Smooth muscle cell of the brain vasculature (primary cell): ENCODE results near the gene ZP2.
"Not testable (repeated sequence)": the region's sequence is repeated elsewhere in the genome, so short reads cannot be mapped to it uniquely, and the experiment has no call there.

ENCODE experiments used
- DNase-seq: peaks from one replicate; pipeline ENCODE4 v3.0.0-alpha.2; 2012; ENCODE audit warnings: low read depth, low spot score

The ZP2 gene

GRCh38 chr16:21217121-21217520, 5.7 kb upstream of the ZP2 start:
- no peak for DNase-seq

GRCh38 chr16:21214086-21214485, 2.7 kb upstream of the ZP2 start:
- DNase-seq: no peak

GRCh38 chr16:21208446-21209230, 2.7 kb downstream of the ZP2 start:
- no peak for DNase-seq

- no peak for DNase-seq
These were observed 4.8 kb downstream of the ZP2 start for GRCh38 chr16:21206550-21206949.

GRCh38 chr16:21205303-21205702, 6.1 kb downstream of the ZP2 start:
- no peak for DNase-seq

GRCh38 chr16:21203155-21203797, 8.1 kb downstream of the ZP2 start:
- DNase-seq: no peak

- DNase-seq: no peak
These were observed 11.7 kb downstream of the ZP2 start for GRCh38 chr16:21199607-21200218.

GRCh38 chr16:21197621-21198020, 13.8 kb downstream of the ZP2 start:
- DNase-seq: no peak

- DNase-seq: no peak
These were observed 14.3 kb downstream of the ZP2 start for GRCh38 chr16:21197112-21197511.

- not testable (repeated sequence) for DNase-seq
These were observed 16.0 kb downstream of the ZP2 start for GRCh38 chr16:21195330-21195729.

- no peak for DNase-seq
These were observed 16.5 kb downstream of the ZP2 start for GRCh38 chr16:21194771-21195301.

- no peak for DNase-seq
These were observed 18.4 kb downstream of the ZP2 start for GRCh38 chr16:21192991-21193390.

- no peak for DNase-seq
These were observed 20.8 kb downstream of the ZP2 start for GRCh38 chr16:21190599-21190998.

- no peak for DNase-seq
These were observed 21.4 kb downstream of the ZP2 start for GRCh38 chr16:21190013-21190412.

- DNase-seq: no peak
These were observed 22.1 kb downstream of the ZP2 start for GRCh38 chr16:21189311-21189710.

- no peak for DNase-seq
These were observed 25.1 kb downstream of the ZP2 start for GRCh38 chr16:21186326-21186691.

GRCh38 chr16:21185659-21186325, 25.6 kb downstream of the ZP2 start:
- DNase-seq: no peak

GRCh38 chr16:21184834-21185233, 26.5 kb downstream of the ZP2 start:
- DNase-seq: no peak

- DNase-seq: no peak
These were observed 27.4 kb downstream of the ZP2 start for GRCh38 chr16:21183995-21184394.

GRCh38 chr16:21179983-21180365, 31.4 kb downstream of the ZP2 start:
- DNase-seq: no peak

- no peak for DNase-seq
These were observed 32.0 kb downstream of the ZP2 start for GRCh38 chr16:21179126-21179982.
